ENCODE data around the gene ZNF543.

GRCh38 chr19:57366776-57367175, 46.5 kb downstream of the ZNF543 start:
- TF ChIP-seq CTCF (IDR thresholded peaks at IDR 0.05) (no peak), POLR2AphosphoS5 (IDR thresholded peaks at IDR 0.05) (no peak), POLR2A (IDR thresholded peaks at IDR 0.05) (no peak), EP300 (IDR thresholded peaks at IDR 0.05) (no peak)
